HG03025 (cell line): Measurements from ENCODE around the gene TRAF3.

Source experiments
- ATAC-seq: cut with Tn5 transposase; IDR thresholded peaks from one replicate; pipeline ENCODE4 v1.9.1; 2021; ENCODE audit warnings: mild to moderate bottlenecking, moderate library complexity; ENCODE audit not compliant: unreplicated experiment, low FRiP score

Gene TRAF3

GRCh38 chr14:102776761-102777710 is at the start of gene TRAF3:
TRAF3 (plus strand) TSS chr14:102777449; CDS start chr14:102870202, 92,753 bp downstream.
- ATAC-seq = peak; percentile 49

GRCh38 chr14:102728501-102728900 is 48.7 kb upstream of the TRAF3 start:
- ATAC-seq = no peak

GRCh38 chr14:102729268-102729667 is 48.0 kb upstream of the TRAF3 start:
- ATAC-seq = no peak

- ATAC-seq = no peak
Observed at GRCh38 chr14:102729825-102730224, 47.4 kb upstream of the TRAF3 start.

- ATAC-seq = no peak
Observed at GRCh38 chr14:102731101-102731870, 46.0 kb upstream of the TRAF3 start.

- ATAC-seq = no peak
Observed at GRCh38 chr14:102731871-102732800, 45.1 kb upstream of the TRAF3 start.

- no peak for ATAC-seq
Observed at GRCh38 chr14:102732924-102733323, 44.3 kb upstream of the TRAF3 start.

GRCh38 chr14:102733326-102733725 is 43.9 kb upstream of the TRAF3 start:
- no peak for ATAC-seq

GRCh38 chr14:102734436-102734835 is 42.8 kb upstream of the TRAF3 start:
- ATAC-seq = no peak

- ATAC-seq = no peak
Observed at GRCh38 chr14:102736956-102737355, 40.3 kb upstream of the TRAF3 start.

- ATAC-seq = no peak
Observed at GRCh38 chr14:102737402-102738372, 39.6 kb upstream of the TRAF3 start.

GRCh38 chr14:102738373-102739189 is 38.7 kb upstream of the TRAF3 start:
- ATAC-seq = no peak

- ATAC-seq = no peak
Observed at GRCh38 chr14:102739190-102739469, 38.1 kb upstream of the TRAF3 start.

GRCh38 chr14:102746634-102747438 is 30.4 kb upstream of the TRAF3 start:
- no peak for ATAC-seq

GRCh38 chr14:102748806-102749205 is 28.4 kb upstream of the TRAF3 start:
- no peak for ATAC-seq

GRCh38 chr14:102749393-102750305 is 27.6 kb upstream of the TRAF3 start:
- ATAC-seq = no peak

GRCh38 chr14:102750376-102750775 is 26.9 kb upstream of the TRAF3 start:
- no peak for ATAC-seq
